KOPT-K1 (cell line): Measurements from ENCODE around the gene TEP1.

ENCODE experiments used
- H3K27ac ChIP-seq: fragments of 200-600 bp; sonication (generic); 2 replicates; pipeline ENCODE4 v1.5.1; 2016; ENCODE audit warnings: antibody characterized with exemption, mild to moderate bottlenecking, low read depth, low read length; ENCODE audit not compliant: poor library complexity, severe bottlenecking
- H3K36me3 ChIP-seq: fragments of 200-600 bp; sonication (generic); 2 replicates; pipeline ENCODE4 v1.5.1; 2017; ENCODE audit warnings: antibody characterized with exemption, mild to moderate bottlenecking, low read length, moderate library complexity; ENCODE audit not compliant: insufficient read depth
- H3K9me3 ChIP-seq: fragments of 200-600 bp; sonication (generic); 2 replicates; pipeline ENCODE4 v1.5.1; 2017; ENCODE audit warnings: antibody characterized with exemption, low read length, mild to moderate bottlenecking; ENCODE audit not compliant: insufficient read depth, poor library complexity, severe bottlenecking

The TEP1 gene

DNA sequence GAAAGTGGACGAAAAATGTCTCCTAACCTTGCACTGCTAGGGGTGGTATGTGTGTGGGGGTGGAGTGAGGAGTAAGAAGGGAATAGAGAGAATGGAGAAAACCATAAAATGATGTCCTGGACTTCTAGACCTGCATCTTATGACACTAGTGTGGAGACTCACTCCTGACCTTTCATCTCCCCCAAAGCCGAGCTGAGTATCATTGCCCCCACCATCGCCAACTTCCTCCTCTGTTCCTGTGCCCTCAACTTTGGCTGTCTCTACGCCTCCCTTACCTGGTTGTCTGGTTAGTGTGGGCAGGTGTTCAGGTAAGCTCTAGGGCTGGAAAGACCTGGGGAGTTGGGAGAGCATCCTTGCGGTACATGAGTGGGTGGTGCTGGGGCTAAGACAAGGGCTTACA, 27.2 kb upstream of the TEP1 start:
- Histone ChIP-seq H3K27ac (peak overlapping the region; percentile 35), H3K9me3 (no peaks in the 10 kb centered on the region), H3K36me3 (peaks cover 12% of the 10 kb centered on the region)

GRCh38 chr14:20438664-20439063, 25.4 kb upstream of the TEP1 start:
- no peaks in the 10 kb centered on the region for H3K9me3 ChIP-seq
- H3K27ac ChIP-seq = no peak overlapping the region
- no peaks in the 10 kb centered on the region for H3K36me3 ChIP-seq

- Histone ChIP-seq H3K9me3 (no peaks in the 10 kb centered on the region), H3K36me3 (no peaks in the 10 kb centered on the region), H3K27ac (no peak overlapping the region)
Measured at GRCh38 chr14:20436363-20436755, 23.1 kb upstream of the TEP1 start.

GRCh38 chr14:20435582-20436362, 22.5 kb upstream of the TEP1 start, which contains the start of gene KLHL33:
Gene KLHL33 (minus strand): TSS chr14:20436166. CDS start chr14:20435811, 355 bp downstream.
- Histone ChIP-seq H3K27ac (no peak within 1 kb of the TSS), H3K9me3 (no peaks in the 10 kb centered on the region), H3K36me3 (no peaks in the 10 kb centered on the region)

- no peak overlapping the region for H3K27ac ChIP-seq
- no peaks in the 10 kb centered on the region for H3K9me3 ChIP-seq
- no peaks in the 10 kb centered on the region for H3K36me3 ChIP-seq
Measured at GRCh38 chr14:20434701-20435581, 21.6 kb upstream of the TEP1 start.

DNA sequence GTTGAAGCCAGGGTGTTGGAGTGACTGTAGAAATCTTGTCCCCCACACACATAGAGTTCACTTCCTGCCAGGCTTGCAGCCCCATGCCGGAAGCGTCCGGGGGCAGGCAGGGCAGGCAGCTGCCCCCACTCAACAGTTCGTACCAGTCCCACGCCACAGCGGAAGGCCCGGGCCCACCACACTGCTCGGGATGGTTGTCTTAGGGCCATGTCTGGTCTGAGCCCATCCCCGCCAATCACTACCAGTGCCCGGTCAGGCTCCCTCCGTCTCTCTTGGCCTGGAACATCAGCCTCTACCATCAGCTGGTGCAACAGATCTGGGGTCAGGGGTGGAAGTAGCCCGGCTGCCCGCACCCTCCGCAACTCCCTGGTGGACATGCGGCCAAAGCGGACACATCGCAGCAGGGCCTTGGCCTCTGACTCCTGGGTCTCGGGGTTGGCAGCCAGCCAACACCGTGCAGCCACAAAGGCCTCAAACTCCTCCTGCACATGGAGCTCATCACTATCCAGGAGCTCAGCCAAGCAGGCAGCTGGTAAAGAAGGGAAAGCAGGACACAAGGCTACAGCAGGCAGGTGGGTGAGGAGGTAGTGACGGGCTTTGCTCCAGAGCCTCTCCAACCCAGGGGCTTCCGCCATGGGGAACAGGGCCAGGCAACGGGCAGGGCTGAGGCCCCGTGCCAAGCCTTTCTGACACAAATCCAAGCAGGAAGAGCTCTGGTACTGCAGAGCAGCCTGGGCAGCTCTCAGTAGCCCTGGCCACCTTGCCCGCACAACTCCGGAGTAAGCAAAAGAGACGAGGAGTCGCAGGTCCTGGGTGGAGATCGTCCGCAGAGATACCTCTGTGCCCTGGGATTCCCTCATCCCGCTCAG, 16.7 kb upstream of the TEP1 start:
- no peaks in the 10 kb centered on the region for H3K9me3 ChIP-seq
- H3K36me3 ChIP-seq = no peaks in the 10 kb centered on the region
- peak overlapping the region; percentile 97 for H3K27ac ChIP-seq

DNA sequence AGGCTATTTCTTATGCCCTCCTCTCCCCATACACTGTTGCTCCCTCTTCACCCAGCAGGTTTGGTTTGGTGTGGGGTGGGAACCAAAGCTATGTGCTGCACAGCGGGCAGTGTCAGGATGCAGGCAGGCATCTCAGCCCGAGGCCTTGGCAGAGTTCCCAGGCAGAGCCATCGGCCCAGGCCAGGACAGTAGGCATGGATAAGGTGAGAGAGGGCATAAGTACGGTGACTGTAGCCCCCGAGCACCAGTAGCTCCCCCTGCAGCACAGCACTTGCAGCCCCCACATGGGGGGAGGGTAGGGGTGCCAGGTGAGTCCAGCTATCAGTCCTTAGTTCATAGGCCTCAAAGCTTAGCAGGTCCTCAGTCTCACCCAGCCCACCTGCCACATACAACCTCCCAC, 15.5 kb upstream of the TEP1 start:
- no peaks in the 10 kb centered on the region for H3K9me3 ChIP-seq
- peak overlapping the region; percentile 97 for H3K27ac ChIP-seq
- H3K36me3 ChIP-seq = no peaks in the 10 kb centered on the region

GRCh38 chr14:20428010-20428365, 14.7 kb upstream of the TEP1 start:
- Histone ChIP-seq H3K9me3 (no peaks in the 10 kb centered on the region), H3K36me3 (no peaks in the 10 kb centered on the region), H3K27ac (peak overlapping the region; percentile 97)

DNA sequence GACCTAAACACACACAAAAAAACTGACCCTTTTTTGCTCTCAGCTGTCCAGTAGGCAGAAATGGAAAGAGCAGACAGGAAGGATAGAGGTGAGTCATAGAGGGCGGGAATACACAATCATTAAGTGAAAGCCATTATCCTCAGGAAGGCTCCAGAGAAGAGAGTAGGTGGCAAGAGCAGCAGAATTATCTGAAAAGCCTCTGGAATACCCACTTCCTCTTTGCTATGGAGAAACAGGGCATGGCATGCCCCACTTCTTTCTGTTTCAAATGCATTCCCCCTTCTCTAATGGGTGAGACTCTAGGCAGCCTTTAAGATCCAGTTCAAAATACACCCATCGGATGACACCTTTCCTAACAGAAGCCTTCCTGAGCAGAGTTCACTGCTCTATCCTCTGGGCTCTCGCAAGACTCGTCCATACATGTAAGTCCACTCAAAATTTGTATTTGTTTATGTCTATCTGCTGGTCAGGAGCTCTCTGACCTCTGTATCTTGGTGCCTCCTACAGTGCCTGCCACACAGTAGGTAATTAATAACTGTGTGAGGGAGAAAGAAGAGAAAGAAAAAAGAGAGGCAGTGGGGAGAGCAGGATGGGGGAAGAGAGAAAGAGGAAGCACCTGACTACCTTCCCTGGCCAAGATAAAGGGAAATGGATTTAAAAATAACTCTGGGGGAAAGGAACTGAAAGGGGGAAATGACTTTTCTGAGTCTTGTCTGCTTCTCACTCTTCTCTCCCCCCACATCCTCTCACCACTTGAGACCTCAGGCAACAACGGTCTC, 14.1 kb upstream of the TEP1 start:
- no peaks in the 10 kb centered on the region for H3K36me3 ChIP-seq
- peak overlapping the region; percentile 97 for H3K27ac ChIP-seq

DNA sequence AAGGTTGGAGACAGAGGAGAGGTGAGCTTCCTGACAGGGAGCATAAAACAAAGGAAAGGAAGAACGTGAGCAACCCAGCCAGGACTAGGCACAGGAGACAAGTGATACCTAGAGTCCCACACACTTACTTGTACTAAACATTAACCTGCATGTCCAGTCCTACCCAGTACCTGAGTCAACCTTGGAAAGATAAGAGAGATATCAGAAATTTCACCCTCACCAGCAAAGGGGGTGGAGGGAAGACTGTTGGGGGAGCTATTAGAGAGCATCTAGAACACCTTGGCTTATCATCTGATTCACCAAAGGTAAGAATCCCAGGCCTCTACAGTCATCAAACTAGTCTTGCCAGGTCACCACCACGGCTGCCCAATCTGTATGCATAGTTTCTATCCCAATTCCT, 11.6 kb upstream of the TEP1 start:
- Histone ChIP-seq H3K9me3 (no peaks in the 10 kb centered on the region), H3K27ac (no peak overlapping the region), H3K36me3 (no peaks in the 10 kb centered on the region)

More for the DNA sequence above, 14.1 kb upstream of the TEP1 start:
- H3K9me3 ChIP-seq = no peaks in the 10 kb centered on the region

DNA sequence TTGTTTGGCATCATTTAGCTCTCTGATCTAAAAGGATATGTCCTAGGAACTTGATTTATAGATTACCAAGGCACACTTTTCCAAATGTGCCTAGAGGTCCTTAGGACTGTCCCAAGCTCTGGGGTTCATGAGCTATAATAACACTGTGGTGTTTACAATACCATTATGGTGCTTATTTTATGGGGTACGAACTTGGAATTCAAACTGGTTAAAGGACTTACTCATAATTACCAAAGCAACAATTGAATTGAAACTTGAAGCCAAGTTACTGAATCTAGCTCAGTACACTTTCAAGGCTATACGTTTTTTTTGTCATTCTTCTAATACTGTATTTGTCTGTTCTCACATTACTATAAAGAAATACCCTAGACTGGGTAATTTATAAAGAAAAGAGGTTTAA, 9.6 kb upstream of the TEP1 start:
- Histone ChIP-seq H3K36me3 (no peaks in the 10 kb centered on the region), H3K9me3 (no peaks in the 10 kb centered on the region), H3K27ac (no peak overlapping the region)

DNA sequence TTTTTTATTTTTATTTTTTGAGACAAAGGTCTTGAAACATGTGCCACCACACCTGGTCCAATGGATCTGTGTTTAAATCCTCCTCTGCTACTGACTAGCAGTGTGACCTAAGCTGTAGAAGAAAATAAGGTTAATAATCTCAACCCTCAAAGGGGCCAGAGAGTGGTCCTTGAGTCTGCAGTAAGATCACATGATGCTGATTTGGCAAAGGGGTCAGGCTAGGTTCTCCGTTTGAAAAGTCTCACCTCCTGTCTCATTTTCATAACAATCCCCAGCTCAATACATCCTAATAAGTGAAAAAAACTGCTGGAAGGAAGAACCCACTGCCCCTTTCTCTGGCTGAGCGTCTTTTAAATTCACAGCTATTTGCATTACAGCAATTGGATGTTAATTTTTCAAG, 8.0 kb upstream of the TEP1 start:
- no peaks in the 10 kb centered on the region for H3K36me3 ChIP-seq
- no peak overlapping the region for H3K27ac ChIP-seq
- H3K9me3 ChIP-seq = no peaks in the 10 kb centered on the region

GRCh38 chr14:20419419-20419818, 6.1 kb upstream of the TEP1 start:
- H3K9me3 ChIP-seq = no peaks in the 10 kb centered on the region
- no peak overlapping the region for H3K27ac ChIP-seq

GRCh38 chr14:20418501-20418909, 5.2 kb upstream of the TEP1 start:
- H3K36me3 ChIP-seq = no peaks in the 10 kb centered on the region
- no peak overlapping the region for H3K27ac ChIP-seq
- H3K9me3 ChIP-seq = no peaks in the 10 kb centered on the region

More at GRCh38 chr14:20419419-20419818, 6.1 kb upstream of the TEP1 start:
- H3K36me3 ChIP-seq = no peaks in the 10 kb centered on the region
